Ramos (cell line): ENCODE data around the gene CLDN25.

Experiments
- in situ Hi-C: fragments of 300-500 bp; cut with MboI; formaldehyde crosslinking; loops from one replicate; pipeline ENCODE4 v1.14.3; 2022; ENCODE audit warnings: low sequenced_read_pairs; ENCODE audit not compliant: unreplicated experiment

Gene CLDN25

GRCh38 chr11:113805640-113806039 lies 26.0 kb downstream of the CLDN25 start:
- in situ Hi-C loops: no loop called here

- in situ Hi-C loops: no loop called here
Measured at GRCh38 chr11:113806406-113806805, 26.8 kb downstream of the CLDN25 start.

GRCh38 chr11:113808931-113809330 lies 29.3 kb downstream of the CLDN25 start:
- in situ Hi-C loops: no loop called here

GRCh38 chr11:113814181-113814580 lies 34.6 kb downstream of the CLDN25 start:
- in situ Hi-C loops: no loop called here

- in situ Hi-C loops: no loop called here
Measured at GRCh38 chr11:113817162-113817561, 37.6 kb downstream of the CLDN25 start.

- in situ Hi-C loops: no loop called here
Measured at GRCh38 chr11:113817626-113818025, 38.0 kb downstream of the CLDN25 start.

GRCh38 chr11:113818426-113818825 lies 38.8 kb downstream of the CLDN25 start:
- in situ Hi-C loops: no loop called here

- in situ Hi-C loops: no loop called here
Measured at GRCh38 chr11:113827477-113827876, 47.9 kb downstream of the CLDN25 start.

GRCh38 chr11:113828191-113828590 lies 48.6 kb downstream of the CLDN25 start:
- in situ Hi-C loops: no loop called here

- in situ Hi-C loops: no loop called here
Measured at GRCh38 chr11:113829751-113830150, 50.2 kb downstream of the CLDN25 start.
